ENCODE measurements around the gene OGFR.

OGFR gene

DNA sequence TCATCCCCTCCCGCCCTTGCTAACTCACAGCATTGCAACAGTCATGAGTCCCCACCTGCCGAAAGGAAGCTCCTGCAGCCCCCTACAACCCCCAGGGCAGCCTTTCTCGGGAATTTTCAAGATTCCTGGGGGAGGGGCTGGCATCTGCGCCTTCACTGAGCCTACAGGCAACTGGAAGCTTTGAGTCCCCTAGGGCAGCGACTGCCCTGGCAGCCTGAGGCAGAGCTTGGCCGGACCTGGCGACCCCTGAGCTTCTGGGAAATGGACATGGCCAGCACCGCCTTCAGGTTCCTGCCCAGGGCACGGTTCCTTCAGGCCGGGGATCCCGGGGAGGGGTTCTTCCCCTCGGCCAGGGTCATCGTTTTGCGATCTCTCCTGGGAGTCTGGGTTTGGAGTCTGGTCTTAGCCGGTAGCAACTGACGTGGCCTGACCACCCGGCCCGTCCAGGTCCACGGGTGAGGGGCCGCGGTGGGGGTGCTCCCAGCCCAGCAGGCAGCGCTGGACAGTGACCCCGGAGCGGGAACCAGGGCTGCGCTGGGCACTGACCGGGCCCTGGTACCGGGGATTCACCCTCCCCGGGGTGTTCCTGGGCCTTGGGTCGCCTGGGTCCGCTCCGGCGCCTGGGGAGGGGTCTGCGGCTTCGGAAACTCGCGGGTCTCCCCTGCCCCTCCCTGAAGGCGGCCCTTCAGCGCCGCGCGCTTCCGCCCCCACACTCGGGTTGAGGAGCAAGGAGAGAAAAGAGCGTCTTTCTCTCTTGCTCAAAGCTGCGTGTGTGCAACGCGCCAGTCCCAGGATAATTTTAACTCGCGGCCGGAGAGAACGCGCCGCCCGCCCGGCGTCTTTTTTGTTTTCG, 11.6 kb downstream of the OGFR start:
- Histone ChIP-seq H3K4me1 (ENCODE audit: control insufficient read depth, insufficient read depth, low read length) (peaks cover 3% of the 10 kb centered on the region), H3K9ac (ENCODE audit: low read depth, low read length) (peak overlapping the region; percentile 54), H3K36me3 (ENCODE audit: control insufficient read depth, insufficient read depth, low read length) (peaks cover 26% of the 10 kb centered on the region), H3K4me3 (ENCODE audit: low read depth, low read length) (peak overlapping the region; percentile 49), H3K9me3 (ENCODE audit: control insufficient read depth, insufficient read depth, low read length) (no peaks in the 10 kb centered on the region), H3K27me3 (ENCODE audit: control insufficient read depth, insufficient read depth, low read length) (no peaks in the 10 kb centered on the region)

DNA sequence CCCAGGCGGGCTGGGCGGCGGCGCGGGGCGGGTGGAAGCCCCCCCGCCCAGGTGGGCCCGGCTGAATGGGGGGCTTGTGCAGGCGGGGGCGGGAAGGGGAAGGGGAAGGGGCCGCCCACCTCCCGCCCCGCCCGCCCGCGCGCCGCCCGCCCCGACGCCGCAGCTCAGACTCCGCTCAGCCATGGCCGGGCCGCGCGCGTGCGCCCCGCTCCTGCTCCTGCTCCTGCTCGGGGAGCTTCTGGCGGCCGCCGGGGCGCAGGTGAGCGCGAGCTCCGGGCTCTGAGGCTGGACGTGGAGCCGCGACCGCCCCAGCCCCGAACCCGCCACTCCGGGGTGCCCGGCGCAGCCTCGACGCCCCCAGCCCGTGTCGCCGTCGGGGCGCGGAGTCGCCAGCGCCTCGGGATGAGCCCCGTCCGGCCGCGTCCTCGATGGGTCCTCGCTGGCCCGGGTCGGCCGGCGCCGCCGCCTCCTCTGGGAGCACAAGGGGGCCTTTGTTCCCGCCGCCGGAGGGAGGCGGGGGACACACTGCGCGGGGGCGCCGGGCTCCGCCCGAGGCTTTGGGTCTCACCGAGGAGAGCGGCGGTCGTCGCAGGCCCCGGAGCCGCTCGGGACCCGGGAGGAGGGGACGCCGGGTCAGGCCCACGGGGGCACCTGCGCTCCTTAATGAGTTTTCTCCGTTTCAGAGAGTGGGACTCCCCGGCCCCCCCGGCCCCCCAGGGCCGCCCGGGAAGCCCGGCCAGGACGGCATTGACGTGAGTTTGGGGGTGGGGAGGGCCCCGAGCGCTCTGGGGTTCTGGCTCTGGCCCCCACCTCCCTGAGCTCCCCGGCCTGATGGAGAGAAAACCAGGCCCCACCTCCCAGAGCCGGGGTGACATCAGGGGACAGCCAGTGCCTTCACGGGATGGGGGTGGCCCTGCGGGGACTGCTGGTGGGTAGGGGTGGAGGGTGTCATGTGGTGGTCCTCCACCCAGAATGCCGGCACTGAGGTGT, 12.5 kb downstream of the OGFR start, which contains the start of gene COL9A3:
Gene COL9A3 (plus strand): TSS at position 167 of the 990 bp plus-strand sequence. CDS start 15 bp downstream, at position 182.
- H3K36me3 ChIP-seq (ENCODE audit: control insufficient read depth, insufficient read depth, low read length), result peaks cover 19% of the 10 kb centered on the region
- peaks cover 3% of the 10 kb centered on the region for H3K4me1 ChIP-seq (ENCODE audit: control insufficient read depth, insufficient read depth, low read length)
- peak within 1 kb of the TSS; percentile 54 for H3K9ac ChIP-seq (ENCODE audit: low read depth, low read length)
- no peaks in the 10 kb centered on the region for H3K9me3 ChIP-seq (ENCODE audit: control insufficient read depth, insufficient read depth, low read length)
- H3K4me3 ChIP-seq (ENCODE audit: low read depth, low read length), result peak within 1 kb of the TSS; percentile 49
- H3K27me3 ChIP-seq (ENCODE audit: control insufficient read depth, insufficient read depth, low read length), result no peaks in the 10 kb centered on the region

DNA sequence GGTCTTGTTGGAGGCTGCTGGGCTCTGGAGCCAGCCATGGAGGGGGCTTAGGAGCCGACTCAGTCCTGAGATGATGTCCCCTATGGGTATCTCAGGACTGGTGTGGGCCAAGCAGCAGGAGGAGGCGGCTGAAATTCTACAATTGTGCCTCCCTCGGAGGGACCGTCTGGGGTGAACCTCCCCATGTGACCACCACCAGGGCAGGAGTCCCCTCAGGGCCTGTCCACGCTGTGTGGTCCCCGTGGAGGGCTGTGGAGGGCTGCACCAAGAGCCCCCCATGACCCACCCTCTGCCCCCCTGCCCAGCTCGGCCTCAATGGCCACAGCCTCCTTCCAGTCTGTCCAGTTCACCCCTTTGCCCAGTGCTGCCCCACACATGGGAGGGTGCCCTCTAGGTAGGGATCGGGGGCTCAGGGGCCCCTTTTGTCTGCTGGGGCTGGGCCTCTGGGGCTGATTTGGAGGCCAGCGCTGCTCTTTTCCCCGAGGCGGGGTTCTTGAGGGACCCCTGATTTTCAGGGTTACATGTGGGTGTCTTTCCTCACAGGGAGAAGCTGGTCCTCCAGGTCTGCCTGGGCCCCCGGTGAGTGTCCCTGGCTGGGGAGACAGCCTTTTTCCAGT, 13.4 kb downstream of the OGFR start:
- Histone ChIP-seq H3K27me3 (ENCODE audit: control insufficient read depth, insufficient read depth, low read length) (no peaks in the 10 kb centered on the region), H3K4me1 (ENCODE audit: control insufficient read depth, insufficient read depth, low read length) (peaks cover 3% of the 10 kb centered on the region), H3K9ac (ENCODE audit: low read depth, low read length) (no peak overlapping the region), H3K36me3 (ENCODE audit: control insufficient read depth, insufficient read depth, low read length) (peaks cover 11% of the 10 kb centered on the region), H3K4me3 (ENCODE audit: low read depth, low read length) (no peak overlapping the region), H3K9me3 (ENCODE audit: control insufficient read depth, insufficient read depth, low read length) (no peaks in the 10 kb centered on the region)

DNA sequence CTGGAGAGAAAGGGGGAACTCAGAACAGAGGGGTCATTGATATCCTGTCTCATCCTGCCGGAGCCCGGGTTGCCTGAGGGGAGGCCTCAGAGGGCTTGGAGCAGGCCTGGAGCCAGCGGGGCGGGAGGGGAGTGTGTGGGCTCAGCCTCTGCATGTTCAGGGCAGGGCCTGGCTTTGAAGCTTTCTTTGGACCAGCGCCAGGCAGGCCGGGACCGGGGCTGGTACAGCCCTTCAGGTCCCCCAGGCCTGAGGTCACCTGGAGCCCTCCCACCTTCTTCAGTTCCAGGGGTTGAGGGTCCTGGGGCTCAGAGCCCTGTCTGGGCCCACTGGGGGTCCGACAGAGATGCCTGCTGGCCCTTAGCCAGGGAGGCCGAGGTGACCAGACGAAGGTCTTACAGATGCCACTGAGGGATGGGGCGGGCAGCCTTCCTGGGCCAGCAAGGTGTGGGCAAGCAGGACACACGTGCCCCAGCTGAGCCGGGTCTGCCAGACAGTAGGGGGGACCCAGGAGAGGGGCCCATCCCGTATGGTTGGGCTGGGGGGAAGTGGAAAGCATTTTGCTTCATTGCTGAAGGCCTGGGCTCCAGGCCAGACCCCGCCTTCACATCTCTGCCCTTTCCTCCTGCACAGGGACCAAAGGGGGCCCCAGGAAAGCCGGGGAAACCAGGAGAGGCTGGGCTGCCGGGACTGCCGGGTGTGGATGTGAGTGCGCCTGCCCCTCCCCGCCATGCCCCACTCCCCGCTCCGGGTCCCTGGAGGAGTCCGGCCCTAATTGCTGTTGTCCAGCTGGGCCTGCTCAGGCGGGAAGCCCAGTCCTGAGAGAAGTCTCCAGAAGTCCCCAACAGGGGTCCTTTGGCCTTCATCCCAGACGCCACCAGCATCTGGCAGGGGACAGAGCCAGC, 14.2 kb downstream of the OGFR start:
- Histone ChIP-seq H3K4me1 (ENCODE audit: control insufficient read depth, insufficient read depth, low read length) (peaks cover 3% of the 10 kb centered on the region), H3K4me3 (ENCODE audit: low read depth, low read length) (no peak overlapping the region), H3K36me3 (ENCODE audit: control insufficient read depth, insufficient read depth, low read length) (peaks cover 7% of the 10 kb centered on the region), H3K27me3 (ENCODE audit: control insufficient read depth, insufficient read depth, low read length) (no peaks in the 10 kb centered on the region), H3K9ac (ENCODE audit: low read depth, low read length) (no peak overlapping the region), H3K9me3 (ENCODE audit: control insufficient read depth, insufficient read depth, low read length) (no peaks in the 10 kb centered on the region)

DNA sequence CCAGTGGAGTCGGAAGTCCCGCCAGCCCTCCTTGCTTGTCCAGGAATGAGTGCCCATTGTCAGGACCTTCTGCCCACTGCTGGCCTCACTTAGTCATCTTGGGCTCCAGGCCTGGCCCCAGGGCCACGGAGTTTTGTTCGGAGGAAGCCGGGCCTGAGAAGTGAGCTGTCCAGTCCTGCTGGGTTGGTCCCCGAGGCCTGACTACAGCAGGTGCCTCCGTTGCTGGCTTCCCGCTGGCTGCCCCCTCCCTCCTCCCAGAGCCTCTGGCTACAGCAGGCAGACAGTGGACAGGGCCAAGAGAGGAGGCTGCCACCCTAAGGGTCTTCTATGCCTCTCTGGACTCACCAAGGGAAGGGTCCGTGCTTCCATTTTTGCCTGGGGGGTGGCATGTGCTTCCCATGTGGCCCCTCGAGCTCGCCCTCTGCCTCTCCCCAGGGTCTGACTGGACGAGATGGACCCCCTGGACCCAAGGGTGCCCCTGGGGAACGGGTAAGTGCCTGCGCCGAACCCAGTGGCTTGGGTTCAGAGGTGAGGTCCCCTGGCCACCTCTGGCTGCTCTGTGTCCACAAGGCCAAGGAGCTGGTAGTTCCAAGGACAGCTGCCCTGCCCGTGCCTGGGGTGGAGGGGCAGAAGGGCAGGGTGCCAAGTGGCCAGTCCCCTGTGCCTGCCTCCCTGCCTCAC, 15.0 kb downstream of the OGFR start:
- Histone ChIP-seq H3K36me3 (ENCODE audit: control insufficient read depth, insufficient read depth, low read length) (peaks cover 5% of the 10 kb centered on the region), H3K9me3 (ENCODE audit: control insufficient read depth, insufficient read depth, low read length) (no peaks in the 10 kb centered on the region), H3K9ac (ENCODE audit: low read depth, low read length) (no peak overlapping the region), H3K4me3 (ENCODE audit: low read depth, low read length) (no peak overlapping the region), H3K27me3 (ENCODE audit: control insufficient read depth, insufficient read depth, low read length) (no peaks in the 10 kb centered on the region), H3K4me1 (ENCODE audit: control insufficient read depth, insufficient read depth, low read length) (peaks cover 3% of the 10 kb centered on the region)

- H3K9ac ChIP-seq (ENCODE audit: low read depth, low read length), result no peak overlapping the region
- peaks cover 3% of the 10 kb centered on the region for H3K4me1 ChIP-seq (ENCODE audit: control insufficient read depth, insufficient read depth, low read length)
- H3K4me3 ChIP-seq (ENCODE audit: low read depth, low read length), result no peak overlapping the region
These were observed 15.8 kb downstream of the OGFR start for GRCh38 chr20:62820208-62820961.

GRCh38 chr20:62820962-62821725, 16.5 kb downstream of the OGFR start:
- H3K4me3 ChIP-seq (ENCODE audit: low read depth, low read length), result no peak overlapping the region

More at GRCh38 chr20:62820208-62820961, 15.8 kb downstream of the OGFR start:
- H3K27me3 ChIP-seq (ENCODE audit: control insufficient read depth, insufficient read depth, low read length), result no peaks in the 10 kb centered on the region
- peaks cover 5% of the 10 kb centered on the region for H3K36me3 ChIP-seq (ENCODE audit: control insufficient read depth, insufficient read depth, low read length)
- H3K9me3 ChIP-seq (ENCODE audit: control insufficient read depth, insufficient read depth, low read length), result no peaks in the 10 kb centered on the region

DNA sequence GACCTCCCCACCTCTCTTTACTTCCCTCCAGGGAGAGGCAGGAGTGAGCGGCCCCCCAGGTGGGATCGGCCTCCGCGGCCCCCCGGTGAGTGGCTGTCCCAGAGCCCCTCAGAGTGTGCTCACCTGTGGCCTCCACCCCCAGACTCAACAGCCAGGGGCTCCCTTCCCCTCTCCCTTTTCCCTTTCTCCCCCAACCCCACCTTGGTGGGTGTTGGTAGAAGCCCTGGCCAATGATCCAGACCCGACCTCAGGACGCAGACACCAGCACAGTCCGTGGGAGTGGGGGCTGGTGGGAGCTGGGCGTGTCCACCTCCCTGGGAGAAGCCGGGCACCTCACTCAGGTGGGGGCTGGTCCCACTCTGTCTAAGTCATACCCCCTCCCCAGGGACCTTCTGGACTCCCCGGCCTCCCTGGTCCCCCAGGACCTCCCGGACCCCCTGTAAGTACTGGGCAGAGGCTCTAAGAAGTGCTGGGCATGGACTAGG, 17.1 kb downstream of the OGFR start:
- H3K36me3 ChIP-seq (ENCODE audit: control insufficient read depth, insufficient read depth, low read length), result peaks cover 7% of the 10 kb centered on the region
- H3K4me1 ChIP-seq (ENCODE audit: control insufficient read depth, insufficient read depth, low read length), result peaks cover 3% of the 10 kb centered on the region

More at GRCh38 chr20:62820962-62821725, 16.5 kb downstream of the OGFR start:
- H3K4me1 ChIP-seq (ENCODE audit: control insufficient read depth, insufficient read depth, low read length), result peaks cover 3% of the 10 kb centered on the region
- H3K27me3 ChIP-seq (ENCODE audit: control insufficient read depth, insufficient read depth, low read length), result no peaks in the 10 kb centered on the region
- peaks cover 5% of the 10 kb centered on the region for H3K36me3 ChIP-seq (ENCODE audit: control insufficient read depth, insufficient read depth, low read length)
- H3K9me3 ChIP-seq (ENCODE audit: control insufficient read depth, insufficient read depth, low read length), result no peaks in the 10 kb centered on the region
- no peak overlapping the region for H3K9ac ChIP-seq (ENCODE audit: low read depth, low read length)

GRCh38 chr20:62822239-62822787, 17.7 kb downstream of the OGFR start:
- H3K36me3 ChIP-seq (ENCODE audit: control insufficient read depth, insufficient read depth, low read length), result peaks cover 7% of the 10 kb centered on the region
- no peaks in the 10 kb centered on the region for H3K9me3 ChIP-seq (ENCODE audit: control insufficient read depth, insufficient read depth, low read length)
- no peak overlapping the region for H3K4me3 ChIP-seq (ENCODE audit: low read depth, low read length)
- H3K27me3 ChIP-seq (ENCODE audit: control insufficient read depth, insufficient read depth, low read length), result no peaks in the 10 kb centered on the region
- H3K9ac ChIP-seq (ENCODE audit: low read depth, low read length), result no peak overlapping the region
- peaks cover 3% of the 10 kb centered on the region for H3K4me1 ChIP-seq (ENCODE audit: control insufficient read depth, insufficient read depth, low read length)

More for the DNA sequence above, 17.1 kb downstream of the OGFR start:
- Histone ChIP-seq H3K27me3 (ENCODE audit: control insufficient read depth, insufficient read depth, low read length) (no peaks in the 10 kb centered on the region), H3K9me3 (ENCODE audit: control insufficient read depth, insufficient read depth, low read length) (no peaks in the 10 kb centered on the region), H3K4me3 (ENCODE audit: low read depth, low read length) (no peak overlapping the region), H3K9ac (ENCODE audit: low read depth, low read length) (no peak overlapping the region)

Measured in iPS-15b (cell line).